ENCODE data around the gene PRR18. TPM values are rescaled to one million over a fixed set of nuclear protein-coding genes. Genes with fewer than 3 reads are reported as not detected.
A peak's percentile ranks its signal among the peaks of the same experiment; 100 is the strongest.

Gene PRR18
- total RNA-seq, 1 experiment from 2014 or later, result 0.76 TPM

GRCh38 chr6:166284640-166285039, 23.6 kb downstream of the PRR18 start:
- Histone ChIP-seq H3K4me1 (replicated peaks) (peaks cover 18% of the 10 kb centered on the region), H3K9me3 (replicated peaks) (no peaks in the 10 kb centered on the region), H3K36me3 (no peaks in the 10 kb centered on the region), H3K27me3 (replicated peaks) (no peaks in the 10 kb centered on the region), H3K4me3 (no peak overlapping the region), H3K27ac (no peak overlapping the region)
- no peak for DNase-seq (ENCODE audit: low read depth in 1 of 2, low spot score in 2 of 2)

- Histone ChIP-seq H3K4me3 (no peak overlapping the region), H3K9me3 (replicated peaks) (no peaks in the 10 kb centered on the region), H3K4me1 (replicated peaks) (peaks cover 18% of the 10 kb centered on the region), H3K36me3 (no peaks in the 10 kb centered on the region), H3K27ac (no peak overlapping the region), H3K27me3 (replicated peaks) (no peaks in the 10 kb centered on the region)
- DNase-seq (ENCODE audit: low read depth in 1 of 2, low spot score in 2 of 2), result peak in 1 of 2 experiments; percentile 56
These were observed 25.7 kb downstream of the PRR18 start for GRCh38 chr6:166282394-166283032.

GRCh38 chr6:166281104-166281503, 27.1 kb downstream of the PRR18 start:
- no peaks in the 10 kb centered on the region for H3K27me3 ChIP-seq (replicated peaks)
- no peaks in the 10 kb centered on the region for H3K36me3 ChIP-seq
- peaks cover 18% of the 10 kb centered on the region for H3K4me1 ChIP-seq (replicated peaks)
- no peak overlapping the region for H3K4me3 ChIP-seq
- DNase-seq (ENCODE audit: low read depth in 1 of 2, low spot score in 2 of 2), result no peak
- no peaks in the 10 kb centered on the region for H3K9me3 ChIP-seq (replicated peaks)
- H3K27ac ChIP-seq, result no peak overlapping the region

GRCh38 chr6:166279393-166279679, 28.9 kb downstream of the PRR18 start:
- Histone ChIP-seq H3K4me3 (no peak overlapping the region), H3K4me1 (replicated peaks) (peaks cover 18% of the 10 kb centered on the region), H3K27ac (no peak overlapping the region), H3K27me3 (replicated peaks) (no peaks in the 10 kb centered on the region), H3K36me3 (no peaks in the 10 kb centered on the region), H3K9me3 (replicated peaks) (no peaks in the 10 kb centered on the region)
- DNase-seq (ENCODE audit: low read depth in 1 of 2, low spot score in 2 of 2), result no peak

- H3K4me3 ChIP-seq, result no peak overlapping the region
- no peaks in the 10 kb centered on the region for H3K27me3 ChIP-seq (replicated peaks)
These were observed 29.4 kb downstream of the PRR18 start for GRCh38 chr6:166278579-166279392.

GRCh38 chr6:166277892-166278578, 30.2 kb downstream of the PRR18 start:
- Histone ChIP-seq H3K27me3 (replicated peaks) (no peaks in the 10 kb centered on the region), H3K36me3 (no peaks in the 10 kb centered on the region)

More at GRCh38 chr6:166278579-166279392, 29.4 kb downstream of the PRR18 start:
- Histone ChIP-seq H3K36me3 (no peaks in the 10 kb centered on the region), H3K9me3 (replicated peaks) (no peaks in the 10 kb centered on the region), H3K27ac (no peak overlapping the region), H3K4me1 (replicated peaks) (peaks cover 15% of the 10 kb centered on the region)
- DNase-seq (ENCODE audit: low read depth in 1 of 2, low spot score in 2 of 2), result no peak

GRCh38 chr6:166277018-166277417, 31.2 kb downstream of the PRR18 start:
- Histone ChIP-seq H3K4me1 (replicated peaks) (peaks cover under 1% of the 10 kb centered on the region; the same call in 1 of the 2 replicates), H3K27me3 (replicated peaks) (no peaks in the 10 kb centered on the region), H3K36me3 (no peaks in the 10 kb centered on the region), H3K27ac (no peak overlapping the region), H3K9me3 (replicated peaks) (no peaks in the 10 kb centered on the region), H3K4me3 (no peak overlapping the region)
- DNase-seq (ENCODE audit: low read depth in 1 of 2, low spot score in 2 of 2), result no peak

More at GRCh38 chr6:166277892-166278578, 30.2 kb downstream of the PRR18 start:
- DNase-seq (ENCODE audit: low read depth in 1 of 2, low spot score in 2 of 2), result no peak
- Histone ChIP-seq H3K4me3 (no peak overlapping the region), H3K27ac (no peak overlapping the region), H3K9me3 (replicated peaks) (no peaks in the 10 kb centered on the region), H3K4me1 (replicated peaks) (peaks cover 8% of the 10 kb centered on the region)

GRCh38 chr6:166275714-166276166, 32.5 kb downstream of the PRR18 start:
- H3K27ac ChIP-seq, result no peak overlapping the region
- no peaks in the 10 kb centered on the region for H3K27me3 ChIP-seq (replicated peaks)
- no peak overlapping the region for H3K4me3 ChIP-seq
- DNase-seq (ENCODE audit: low read depth in 1 of 2, low spot score in 2 of 2), result peak; percentile 65 to 74
- H3K4me1 ChIP-seq (replicated peaks), result no peaks in the 10 kb centered on the region
- H3K9me3 ChIP-seq (replicated peaks), result no peaks in the 10 kb centered on the region
- no peaks in the 10 kb centered on the region for H3K36me3 ChIP-seq

GRCh38 chr6:166274739-166275370, 33.3 kb downstream of the PRR18 start:
- Histone ChIP-seq H3K4me3 (no peak overlapping the region), H3K27me3 (replicated peaks) (no peaks in the 10 kb centered on the region), H3K4me1 (replicated peaks) (no peaks in the 10 kb centered on the region), H3K9me3 (replicated peaks) (no peaks in the 10 kb centered on the region), H3K36me3 (no peaks in the 10 kb centered on the region), H3K27ac (no peak overlapping the region)
- DNase-seq (ENCODE audit: low read depth in 1 of 2, low spot score in 2 of 2), result no peak

GRCh38 chr6:166274163-166274562, 34.0 kb downstream of the PRR18 start:
- Histone ChIP-seq H3K27me3 (replicated peaks) (no peaks in the 10 kb centered on the region), H3K9me3 (replicated peaks) (no peaks in the 10 kb centered on the region), H3K4me1 (replicated peaks) (no peaks in the 10 kb centered on the region), H3K4me3 (no peak overlapping the region), H3K36me3 (no peaks in the 10 kb centered on the region), H3K27ac (no peak overlapping the region)
- DNase-seq (ENCODE audit: low read depth in 1 of 2, low spot score in 2 of 2), result no peak

- Histone ChIP-seq H3K27ac (no peak overlapping the region), H3K4me3 (no peak overlapping the region), H3K36me3 (no peaks in the 10 kb centered on the region), H3K27me3 (replicated peaks) (no peaks in the 10 kb centered on the region), H3K4me1 (replicated peaks) (no peaks in the 10 kb centered on the region; the same call in 1 of the 2 replicates), H3K9me3 (replicated peaks) (no peaks in the 10 kb centered on the region)
- no peak for DNase-seq (ENCODE audit: low read depth in 1 of 2, low spot score in 2 of 2)
These were observed 36.8 kb downstream of the PRR18 start for GRCh38 chr6:166271376-166271765.

GRCh38 chr6:166270706-166271375, 37.4 kb downstream of the PRR18 start:
- H3K9me3 ChIP-seq (replicated peaks), result no peaks in the 10 kb centered on the region
- DNase-seq (ENCODE audit: low read depth in 1 of 2, low spot score in 2 of 2), result no peak

GRCh38 chr6:166269301-166270039, 38.7 kb downstream of the PRR18 start:
- DNase-seq (ENCODE audit: low read depth in 1 of 2, low spot score in 2 of 2), result no peak
- Histone ChIP-seq H3K36me3 (no peaks in the 10 kb centered on the region), H3K9me3 (replicated peaks) (no peaks in the 10 kb centered on the region), H3K4me1 (replicated peaks) (no peaks in the 10 kb centered on the region; the same call in 1 of the 2 replicates), H3K4me3 (no peak overlapping the region), H3K27ac (no peak overlapping the region), H3K27me3 (replicated peaks) (no peaks in the 10 kb centered on the region)

More at GRCh38 chr6:166270706-166271375, 37.4 kb downstream of the PRR18 start:
- H3K27ac ChIP-seq, result no peak overlapping the region
- no peak overlapping the region for H3K4me3 ChIP-seq
- H3K4me1 ChIP-seq (replicated peaks), result no peaks in the 10 kb centered on the region; the same call in 1 of the 2 replicates
- H3K36me3 ChIP-seq, result no peaks in the 10 kb centered on the region
- no peaks in the 10 kb centered on the region for H3K27me3 ChIP-seq (replicated peaks)

All from SJSA1 (cell line).